ENCODE results near the gene CDON.

GRCh38 chr11:126060757-126061171, 1.9 kb downstream of the CDON start:
- no peak for TF ChIP-seq POLR2A (IDR thresholded peaks at IDR 0.05)
- TF ChIP-seq CTCF (IDR thresholded peaks at IDR 0.05) = no peak
- TF ChIP-seq POLR2AphosphoS5 (IDR thresholded peaks at IDR 0.05) = no peak
